HEK293 (cell line): ENCODE measurements around the gene LZIC.

Source experiments
- CTCF ChIA-PET: fragments of 350-600 bp; formaldehyde crosslinking; extraction: SDS; loops from one replicate; lab custom pipeline; 2021; ENCODE audit warnings: antibody characterized with exemption; lab: Yijun Ruan, JAX
- POLR2A ChIA-PET: fragments of 300-600 bp; formaldehyde crosslinking; extraction: SDS; loops from one replicate; lab custom pipeline; 2020; ENCODE audit warnings: antibody characterized with exemption, inconsistent platforms; lab: Yijun Ruan, JAX
- H3K27ac ChIP-seq: fragments of 200-500 bp; sonication (Bioruptor generic); 2 replicates; pipeline ENCODE4 v1.5.1; 2014; ENCODE audit warnings: low read depth, low read length, control low read depth, inconsistent platforms; ENCODE audit errors: extremely low read depth
- H3K36me3 ChIP-seq, 2 experiments: fragments of 200-500 bp in 1 of 2; sonication (Bioruptor generic) in 1 of 2; 1 replicate in 1 of 2; 2 replicates in 1 of 2; pipeline ENCODE4 v1.5.1; 2014 to 2017; ENCODE audit warnings: inconsistent platforms in 2 of 2, low read length in 2 of 2; ENCODE audit not compliant: control insufficient read depth in 2 of 2, insufficient read depth in 1 of 2
- H3K4me1 ChIP-seq: fragments of 200-500 bp; sonication (Bioruptor generic); 2 replicates; pipeline ENCODE4 v1.5.1; 2014; ENCODE audit warnings: mild to moderate bottlenecking, low read length, inconsistent platforms; ENCODE audit not compliant: control insufficient read depth, insufficient read depth
- H3K4me3 ChIP-seq: 2 replicates; pipeline ENCODE4 v1.5.1; 2011; ENCODE audit warnings: low read depth, mild to moderate bottlenecking, control low read depth, low read length, moderate library complexity
- H3K9me3 ChIP-seq: fragments of 200-500 bp; sonication (Bioruptor generic); 2 replicates; pipeline ENCODE4 v1.5.1; 2014; ENCODE audit warnings: low read depth, low read length, inconsistent platforms; ENCODE audit not compliant: control insufficient read depth, insufficient read depth
- GLIS1 ChIP-seq: fragments of 450-650 bp; formaldehyde crosslinking; IDR thresholded peaks from 2 replicates; pipeline ENCODE4 v1.5.1; 2016; ENCODE audit warnings: missing biosample characterization, missing genetic modification characterization
- OSR2 ChIP-seq: fragments of 450-650 bp; formaldehyde crosslinking; IDR thresholded peaks from 2 replicates; pipeline ENCODE4 v1.5.1; 2016; ENCODE audit warnings: missing biosample characterization, missing genetic modification characterization
- PRDM1 ChIP-seq: fragments of 450-650 bp; formaldehyde crosslinking; IDR thresholded peaks from 2 replicates; pipeline ENCODE4; 2016; ENCODE audit warnings: missing biosample characterization, missing genetic modification characterization
- PRDM10 ChIP-seq: fragments of 450-650 bp; formaldehyde crosslinking; IDR thresholded peaks from 2 replicates; pipeline ENCODE4 v1.5.1; 2016; ENCODE audit warnings: missing biosample characterization, missing genetic modification characterization
- PRDM4 ChIP-seq: fragments of 450-650 bp; formaldehyde crosslinking; IDR thresholded peaks from 2 replicates; pipeline ENCODE4 v1.5.1; 2017; ENCODE audit warnings: missing biosample characterization, missing genetic modification characterization
- ZBTB17 ChIP-seq: fragments of 450-650 bp; formaldehyde crosslinking; IDR thresholded peaks from 2 replicates; pipeline ENCODE4 v1.5.1; 2016; ENCODE audit warnings: missing biosample characterization, missing genetic modification characterization
- ZBTB20 ChIP-seq: fragments of 450-650 bp; formaldehyde crosslinking; IDR thresholded peaks from 2 replicates; pipeline ENCODE4 v1.5.1; 2016; ENCODE audit warnings: missing biosample characterization, missing genetic modification characterization
- ZFHX2 ChIP-seq: fragments of 450-650 bp; formaldehyde crosslinking; conservative IDR thresholded peaks from 2 replicates; pipeline ENCODE4 v1.5.1; 2016; ENCODE audit warnings: missing biosample characterization, missing genetic modification characterization
- ZNF239 ChIP-seq: fragments of 450-650 bp; formaldehyde crosslinking; IDR thresholded peaks from 2 replicates; pipeline ENCODE4 v1.5.1; 2016; ENCODE audit warnings: missing biosample characterization, missing genetic modification characterization
- ZNF311 ChIP-seq: fragments of 450-650 bp; formaldehyde crosslinking; IDR thresholded peaks from 2 replicates; pipeline ENCODE4 v1.5.1; 2017; ENCODE audit warnings: missing biosample characterization, missing genetic modification characterization, borderline replicate concordance
- ZNF335 ChIP-seq: fragments of 450-650 bp; formaldehyde crosslinking; conservative IDR thresholded peaks from 2 replicates; pipeline ENCODE4 v1.5.1; 2016; ENCODE audit warnings: missing biosample characterization, missing genetic modification characterization
- ZNF549 ChIP-seq: fragments of 450-650 bp; IDR thresholded peaks from 2 replicates; pipeline ENCODE4 v1.5.1; 2018; ENCODE audit warnings: missing biosample characterization, missing genetic modification characterization, mild to moderate bottlenecking, inconsistent platforms, moderate library complexity
- TF ChIP-seq, protein P1 (sequence below): fragments of 450-650 bp; formaldehyde crosslinking; IDR thresholded peaks from 2 replicates; pipeline ENCODE4 v1.5.1; 2017; ENCODE audit warnings: missing biosample characterization, missing genetic modification characterization

LZIC gene

DNA sequence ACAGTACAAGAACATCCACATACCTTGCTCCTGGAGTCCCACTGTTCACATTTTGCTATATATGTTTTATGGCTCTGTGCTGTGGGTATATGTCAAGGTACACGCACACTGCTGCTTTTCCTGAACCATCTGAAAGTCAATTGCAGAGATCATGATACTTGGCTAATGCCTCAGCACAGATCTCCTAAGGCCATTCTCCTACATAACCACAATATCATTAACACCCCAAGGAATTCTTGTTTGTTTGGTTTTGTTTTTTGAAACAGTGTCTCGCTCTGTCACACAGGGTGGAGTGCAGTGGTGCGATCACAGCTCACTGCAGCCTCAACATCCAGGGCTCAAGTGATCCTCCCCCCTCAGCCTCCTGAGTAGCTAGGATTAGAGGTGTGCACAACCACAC is 49.1 kb downstream of the LZIC start:
- H3K36me3 ChIP-seq, result no peaks in the 10 kb centered on the region; a peak in 1 of 3 replicates
- CTCF ChIA-PET, result interaction anchor here (0.6 to 1.8 kb wide), 6 partner anchors 16 to 1055 kb away, joined by 3 to 5 read pairs (median 3); no protein-coding TSS in a partner anchor
- no peak overlapping the region for H3K4me3 ChIP-seq
- POLR2A ChIA-PET, result no interaction called here
- H3K9me3 ChIP-seq, result no peaks in the 10 kb centered on the region
- H3K27ac ChIP-seq, result no peak overlapping the region
- peaks cover 23% of the 10 kb centered on the region for H3K4me1 ChIP-seq
- TF ChIP-seq ZBTB17 (tag by site-specific recombination), result peak; percentile 59
- no peak for TF ChIP-seq ZFHX2 (tag by site-specific recombination)

DNA sequence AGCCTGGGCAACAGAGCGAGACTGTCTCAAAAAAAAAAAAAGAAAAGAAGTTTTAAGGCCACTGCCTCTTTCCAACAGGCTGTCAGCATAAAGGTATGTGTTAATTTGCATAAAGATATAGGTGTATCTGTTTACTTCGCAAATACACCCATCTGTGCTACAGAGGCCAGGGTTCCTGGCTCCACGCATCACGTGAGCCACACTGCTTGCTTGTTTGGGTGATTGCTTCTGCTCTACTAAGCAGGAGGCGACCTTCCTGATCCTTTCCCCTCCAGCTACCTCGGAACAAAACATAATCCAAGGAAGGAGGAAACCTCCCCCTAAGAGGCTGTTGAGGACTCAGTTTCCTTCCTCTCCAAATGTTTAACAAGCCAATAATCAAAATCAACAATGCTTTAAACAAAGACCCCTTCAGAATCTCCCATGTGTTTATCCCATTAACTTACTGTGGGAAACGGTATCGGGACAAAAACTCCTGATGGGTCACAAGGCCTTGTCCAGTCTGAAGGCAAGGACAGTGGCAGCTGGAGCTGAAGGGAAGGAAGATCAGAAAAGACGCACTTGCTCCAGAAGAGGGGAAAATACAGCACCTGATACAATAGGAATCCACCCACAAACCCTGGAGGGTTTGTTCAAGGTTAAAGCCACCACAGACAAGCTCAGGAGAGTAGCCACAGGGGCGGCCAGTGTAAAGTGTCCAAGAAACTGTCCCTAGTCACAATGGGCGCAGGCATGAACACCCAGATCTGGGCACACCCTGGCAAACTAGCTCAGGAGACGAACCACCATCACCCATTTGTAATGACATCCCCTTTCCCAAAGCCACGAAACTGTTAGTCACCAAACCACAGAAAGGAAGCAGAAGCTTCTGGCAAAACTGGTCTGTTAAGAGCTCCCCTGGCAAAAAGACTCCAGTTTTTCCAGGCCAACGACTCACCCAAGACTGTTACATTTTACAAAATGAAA is 50.3 kb downstream of the LZIC start:
- Histone ChIP-seq H3K27ac (no peak overlapping the region), H3K36me3 (no peaks in the 10 kb centered on the region; a peak in 1 of 3 replicates), H3K4me1 (peaks cover 23% of the 10 kb centered on the region), H3K9me3 (no peaks in the 10 kb centered on the region), H3K4me3 (no peak overlapping the region)
- ChIA-PET CTCF (interaction anchor here (0.7 to 1.1 kb wide), 3 partner anchors 19 to 108 kb away, joined by 3 to 4 read pairs (median 3); no protein-coding TSS in a partner anchor), POLR2A (no interaction called here)
- no peak for TF ChIP-seq ZBTB17 (tag by site-specific recombination)
- TF ChIP-seq ZNF549 (tag by site-specific recombination), result no peak
- TF ChIP-seq PRDM1 (tag by site-specific recombination), result no peak
- peak; percentile 36; the same call in 1 of the 2 replicates for TF ChIP-seq ZBTB20
- no peak for TF ChIP-seq PRDM10 (tag by site-specific recombination)
- TF ChIP-seq PRDM4 (tag by site-specific recombination), result peak; percentile 50
- TF ChIP-seq ZNF311 (tag by site-specific recombination), result no peak
- TF ChIP-seq ZNF335 (tag by site-specific recombination), result no peak
- peak; percentile 34 for TF ChIP-seq OSR2
- TF ChIP-seq, protein P1, sequence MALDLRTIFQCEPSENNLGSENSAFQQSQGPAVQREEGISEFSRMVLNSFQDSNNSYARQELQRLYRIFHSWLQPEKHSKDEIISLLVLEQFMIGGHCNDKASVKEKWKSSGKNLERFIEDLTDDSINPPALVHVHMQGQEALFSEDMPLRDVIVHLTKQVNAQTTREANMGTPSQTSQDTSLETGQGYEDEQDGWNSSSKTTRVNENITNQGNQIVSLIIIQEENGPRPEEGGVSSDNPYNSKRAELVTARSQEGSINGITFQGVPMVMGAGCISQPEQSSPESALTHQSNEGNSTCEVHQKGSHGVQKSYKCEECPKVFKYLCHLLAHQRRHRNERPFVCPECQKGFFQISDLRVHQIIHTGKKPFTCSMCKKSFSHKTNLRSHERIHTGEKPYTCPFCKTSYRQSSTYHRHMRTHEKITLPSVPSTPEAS (tag by site-specific recombination), result no peak
- TF ChIP-seq GLIS1 (tag by site-specific recombination), result no peak
- no peak for TF ChIP-seq ZNF239 (tag by site-specific recombination)
